ENCODE data around the gene CILP.

Gene CILP

DNA sequence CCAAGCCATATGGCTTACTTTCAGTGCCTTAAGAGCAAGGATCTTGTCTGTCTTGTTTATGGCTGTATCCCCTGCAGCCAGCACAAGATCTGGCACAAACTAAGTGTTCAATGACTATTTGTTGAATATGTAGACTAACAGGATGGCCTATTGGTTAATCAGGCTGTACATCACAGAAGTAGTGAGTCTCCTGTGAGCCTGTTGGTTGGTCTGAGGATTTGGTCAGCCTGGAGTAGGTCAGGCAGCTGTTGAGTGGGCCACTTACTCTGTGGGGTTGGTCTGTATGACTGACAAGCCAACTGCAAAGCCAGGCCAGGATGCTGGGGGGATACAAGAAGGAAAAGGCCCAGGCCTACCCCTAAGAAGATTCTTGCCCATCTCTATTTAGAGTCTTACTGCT is 33.4 kb upstream of the CILP start:
- TF ChIP-seq GATA3 (IDR thresholded peaks at IDR 0.05; ENCODE audit: low read depth, low read length) (no peak), GATA2 (IDR thresholded peaks at IDR 0.05; ENCODE audit: low read depth, low read length) (no peak)

DNA sequence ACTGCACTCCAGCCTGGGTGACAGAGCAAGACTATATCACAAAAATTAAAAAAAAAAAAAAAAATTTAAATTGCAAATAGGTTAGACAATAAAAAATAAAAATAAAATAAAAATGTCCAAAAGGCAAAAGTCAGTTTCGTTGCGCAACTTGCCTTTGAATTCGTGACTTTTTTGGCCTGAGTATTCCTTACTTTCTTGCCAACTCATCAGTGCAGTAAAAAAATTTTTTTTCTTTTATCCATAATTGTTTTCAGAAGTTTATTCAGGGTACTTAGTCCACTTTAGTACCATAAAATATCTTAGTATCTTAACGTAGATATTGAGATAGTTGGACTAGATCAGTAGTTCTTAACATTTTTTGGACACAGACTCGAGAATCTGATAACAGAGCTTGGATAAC is 22.4 kb upstream of the CILP start:
- no peak for TF ChIP-seq GATA2 (IDR thresholded peaks at IDR 0.05; ENCODE audit: low read depth, low read length)
- TF ChIP-seq GATA3 (IDR thresholded peaks at IDR 0.05; ENCODE audit: low read depth, low read length), result no peak

DNA sequence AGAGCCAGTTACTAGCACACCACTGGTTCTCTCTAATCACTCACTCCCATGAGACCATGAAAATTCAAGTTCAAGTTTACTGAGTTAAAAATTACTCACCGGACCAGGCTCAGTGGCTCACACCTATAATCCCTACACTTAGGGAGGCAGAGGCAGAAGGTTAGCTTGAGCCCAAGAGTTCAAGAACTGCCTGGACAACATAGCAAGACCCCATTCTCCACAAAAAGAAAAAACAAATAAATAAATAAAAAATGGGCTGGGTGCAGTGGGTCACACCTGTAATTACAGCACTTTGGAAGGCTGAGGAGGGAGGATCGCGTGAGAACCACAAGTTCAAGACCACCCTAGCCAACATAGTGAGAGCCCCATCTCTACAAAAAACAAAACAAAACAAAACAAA is 21.2 kb upstream of the CILP start:
- no peak for TF ChIP-seq GATA3 (IDR thresholded peaks at IDR 0.05; ENCODE audit: low read depth, low read length)
- TF ChIP-seq GATA2 (IDR thresholded peaks at IDR 0.05; ENCODE audit: low read depth, low read length), result no peak

DNA sequence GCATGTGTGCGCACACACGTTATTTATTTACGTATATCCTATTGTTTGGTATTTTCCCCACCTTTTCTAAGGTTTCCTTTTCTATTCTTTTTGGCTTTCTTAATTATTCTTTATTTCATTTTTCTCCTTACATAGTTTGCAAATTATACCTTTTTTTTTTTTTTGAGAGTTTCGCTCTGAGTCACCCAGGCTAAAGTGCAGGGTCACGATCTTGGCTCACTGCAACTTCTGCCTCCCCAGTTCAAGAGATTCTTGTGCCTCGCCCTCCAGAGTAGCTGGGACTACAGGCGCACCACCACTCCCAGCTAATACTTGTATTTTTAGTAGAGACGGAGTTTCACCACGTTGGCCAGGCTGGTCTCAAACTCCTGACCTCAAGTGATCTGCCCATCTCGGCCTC is 20.0 kb upstream of the CILP start:
- TF ChIP-seq GATA3 (IDR thresholded peaks at IDR 0.05; ENCODE audit: low read depth, low read length) (no peak), GATA2 (IDR thresholded peaks at IDR 0.05; ENCODE audit: low read depth, low read length) (no peak)

DNA sequence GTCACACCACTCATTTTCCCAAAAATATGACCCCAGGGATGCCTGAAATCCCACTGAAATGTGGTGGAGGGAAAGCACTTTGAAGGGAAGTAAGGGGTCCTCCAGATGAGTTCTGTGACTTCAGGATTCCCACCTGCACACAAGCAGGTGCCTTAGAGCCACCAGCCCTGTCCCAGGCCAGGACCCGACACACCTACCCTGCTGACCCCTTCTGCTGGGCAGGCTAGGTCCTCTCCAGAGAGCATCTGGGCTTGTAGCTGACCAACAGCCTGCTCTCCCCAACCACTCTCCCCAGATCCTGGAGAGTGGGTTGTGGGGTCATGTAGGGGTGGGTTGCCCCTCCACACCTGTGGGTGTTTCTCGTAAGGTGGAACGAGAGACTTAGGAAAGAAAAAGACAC is 14.9 kb upstream of the CILP start:
- TF ChIP-seq GATA3 (IDR thresholded peaks at IDR 0.05; ENCODE audit: low read depth, low read length) (no peak), GATA2 (IDR thresholded peaks at IDR 0.05; ENCODE audit: low read depth, low read length) (no peak)

DNA sequence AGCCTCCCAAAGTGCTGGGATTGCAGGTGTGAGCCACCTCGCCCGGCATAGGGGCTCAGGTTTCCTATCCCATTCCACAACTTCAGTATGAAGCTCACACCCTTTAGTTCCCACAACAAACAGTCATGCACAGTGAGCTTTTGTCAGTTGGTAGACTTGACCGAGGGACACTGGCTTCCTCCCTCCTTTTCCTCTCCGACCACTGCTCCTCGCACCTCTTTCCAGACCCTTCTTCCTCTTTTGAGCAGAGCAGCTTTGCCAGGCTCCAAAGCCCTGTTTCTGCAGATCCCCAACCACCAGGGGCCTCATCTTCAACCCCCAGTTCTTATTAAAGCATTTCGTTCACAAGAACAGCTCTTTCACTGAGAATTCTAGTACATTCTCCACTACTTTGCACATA is 12.7 kb upstream of the CILP start:
- no peak for TF ChIP-seq GATA2 (IDR thresholded peaks at IDR 0.05; ENCODE audit: low read depth, low read length)
- TF ChIP-seq GATA3 (IDR thresholded peaks at IDR 0.05; ENCODE audit: low read depth, low read length), result no peak

DNA sequence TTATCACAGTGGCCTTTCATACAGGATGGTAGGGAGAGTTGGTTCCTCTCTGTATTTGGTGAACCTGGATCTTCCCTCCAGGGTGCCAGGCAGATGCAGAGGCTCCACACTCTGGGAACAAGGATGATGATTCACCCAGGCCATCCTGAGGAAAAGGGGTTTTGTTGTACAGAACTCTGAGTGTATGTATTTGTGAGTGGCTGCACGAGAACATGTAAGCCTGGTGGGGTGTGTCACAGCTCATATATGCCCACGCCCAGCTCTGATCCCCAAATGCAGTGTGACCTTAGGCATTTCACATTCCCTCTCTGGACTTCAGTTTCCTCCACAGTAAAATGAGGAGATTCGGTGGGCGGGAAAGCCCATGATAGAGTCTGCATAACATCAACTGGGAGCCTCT is 11.6 kb upstream of the CILP start:
- TF ChIP-seq GATA3 (IDR thresholded peaks at IDR 0.05; ENCODE audit: low read depth, low read length), result no peak
- TF ChIP-seq GATA2 (IDR thresholded peaks at IDR 0.05; ENCODE audit: low read depth, low read length), result no peak

DNA sequence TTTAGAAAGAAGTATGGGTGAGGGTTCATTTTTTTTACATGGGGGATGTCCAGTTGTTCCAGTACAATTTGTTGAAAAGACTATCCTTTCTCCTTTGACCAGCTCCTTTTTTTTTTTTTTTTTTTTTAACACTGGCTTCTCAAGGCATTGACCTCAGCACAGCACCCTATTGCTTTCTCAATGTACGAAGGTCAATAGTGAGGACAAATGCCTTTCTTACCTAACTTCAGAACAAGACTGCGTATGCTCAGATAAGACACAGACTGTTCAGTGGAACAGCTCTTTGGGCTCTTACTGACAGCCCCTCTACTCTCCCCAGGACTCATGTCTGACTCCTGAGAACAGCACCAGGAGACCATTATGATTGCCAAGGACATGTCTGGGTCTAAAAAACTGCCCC is 10.4 kb upstream of the CILP start:
- no peak for TF ChIP-seq GATA2 (IDR thresholded peaks at IDR 0.05; ENCODE audit: low read depth, low read length)
- TF ChIP-seq GATA3 (IDR thresholded peaks at IDR 0.05; ENCODE audit: low read depth, low read length), result no peak

DNA sequence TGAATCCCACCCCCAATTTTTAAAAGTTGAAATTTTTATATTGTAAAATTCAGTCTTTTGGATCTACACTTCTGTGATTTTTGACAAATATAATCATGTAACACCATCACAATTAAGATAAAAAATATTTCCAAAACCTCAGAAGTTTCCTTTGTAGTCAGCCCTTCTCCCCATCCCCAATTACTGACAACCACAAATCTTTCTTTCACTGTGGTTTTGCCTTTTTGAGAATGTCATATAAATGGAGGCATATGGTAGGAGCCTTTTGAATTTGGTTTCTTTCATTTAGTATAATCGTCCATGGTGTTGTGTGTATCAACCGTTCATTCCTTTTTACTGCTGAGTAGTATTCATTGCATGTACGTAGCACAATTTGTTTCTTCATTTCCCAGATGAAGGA is 7.9 kb upstream of the CILP start:
- TF ChIP-seq GATA2 (IDR thresholded peaks at IDR 0.05; ENCODE audit: low read depth, low read length), result no peak

DNA sequence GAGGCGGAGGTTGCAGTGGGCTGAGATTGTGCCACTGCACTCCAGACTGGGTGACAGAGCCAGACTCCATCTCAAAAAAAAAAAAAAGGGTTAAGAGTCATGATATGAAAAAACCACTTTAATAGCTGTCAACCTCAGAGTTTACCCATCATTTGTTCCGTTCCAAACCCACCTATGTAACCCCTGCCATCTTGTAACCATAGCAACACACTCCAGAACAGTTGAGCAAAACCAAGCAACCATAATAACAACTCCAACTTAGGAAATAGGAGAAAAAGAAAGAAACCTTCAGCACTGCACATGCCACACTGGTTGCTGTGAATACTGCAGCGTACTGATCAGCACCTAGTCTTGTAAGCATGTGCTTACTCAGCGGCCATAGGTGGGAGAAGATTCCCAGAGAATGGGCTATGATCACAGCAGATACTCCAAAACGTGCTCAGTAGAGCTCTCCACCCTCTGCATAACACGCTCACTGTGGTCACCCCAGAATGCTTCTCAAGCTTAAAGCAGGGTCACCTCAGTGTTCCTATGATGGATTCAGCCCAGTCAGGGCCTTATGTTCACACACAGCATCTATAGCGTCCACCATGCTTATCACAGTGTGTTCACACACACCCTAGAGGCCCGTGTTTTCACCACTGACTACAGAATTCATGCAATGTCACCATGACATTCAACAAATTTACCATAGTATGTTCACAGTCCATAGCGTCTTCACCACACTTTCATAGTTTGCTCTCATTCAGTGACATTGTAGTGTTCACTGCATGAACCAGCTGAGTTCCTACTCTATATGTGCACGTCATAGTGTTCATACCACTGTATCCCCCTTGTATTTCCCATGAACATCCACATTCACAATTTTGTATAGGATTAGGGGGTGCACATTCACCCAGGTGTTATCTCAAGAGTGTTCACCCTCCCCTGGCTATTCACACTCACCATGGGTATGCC is 6.5 kb upstream of the CILP start:
- TF ChIP-seq GATA2 (IDR thresholded peaks at IDR 0.05; ENCODE audit: low read depth, low read length), result no peak
- no peak for TF ChIP-seq GATA3 (IDR thresholded peaks at IDR 0.05; ENCODE audit: low read depth, low read length)

DNA sequence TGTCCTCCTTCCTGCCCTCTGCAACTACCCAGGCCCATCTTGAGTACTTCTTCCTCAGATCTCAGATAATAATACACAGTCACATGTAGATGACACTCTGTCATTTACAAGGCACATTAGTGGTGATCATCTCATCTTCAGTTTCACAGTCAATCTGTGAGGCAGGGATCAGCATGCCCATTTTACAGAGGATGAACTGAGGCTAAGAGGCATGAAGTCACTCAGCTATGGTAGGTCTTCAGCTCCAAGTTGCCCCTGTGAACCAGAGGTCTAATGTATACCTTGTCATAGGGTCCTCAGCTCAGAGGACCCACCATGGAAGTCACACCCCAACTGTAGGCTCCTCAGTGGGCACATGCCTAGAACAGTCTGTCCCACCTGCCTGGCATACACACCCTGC is 4.2 kb upstream of the CILP start:
- no peak for TF ChIP-seq GATA2 (IDR thresholded peaks at IDR 0.05; ENCODE audit: low read depth, low read length)
- TF ChIP-seq GATA3 (IDR thresholded peaks at IDR 0.05; ENCODE audit: low read depth, low read length), result no peak

DNA sequence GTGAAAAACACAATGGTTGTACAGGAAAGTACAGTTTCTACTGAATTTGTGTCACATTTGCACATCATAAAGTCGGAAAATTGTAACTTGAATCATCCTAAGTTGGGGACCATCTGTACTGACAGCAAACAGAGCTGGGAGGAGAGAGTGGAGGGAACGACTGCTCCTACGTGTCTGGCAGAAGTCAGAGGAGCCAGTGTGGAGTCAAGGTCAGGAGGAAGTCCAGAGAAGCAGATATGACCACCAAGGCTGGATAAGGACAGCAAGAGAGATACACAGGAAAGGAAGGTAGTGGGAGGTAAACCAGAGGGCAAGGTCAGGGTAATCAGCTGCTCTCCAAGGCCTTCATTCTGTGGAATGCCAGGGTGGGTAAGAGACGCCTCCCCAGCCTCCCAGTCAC is 2.7 kb upstream of the CILP start:
- no peak for TF ChIP-seq GATA3 (IDR thresholded peaks at IDR 0.05; ENCODE audit: low read depth, low read length)
- no peak for TF ChIP-seq GATA2 (IDR thresholded peaks at IDR 0.05; ENCODE audit: low read depth, low read length)

DNA sequence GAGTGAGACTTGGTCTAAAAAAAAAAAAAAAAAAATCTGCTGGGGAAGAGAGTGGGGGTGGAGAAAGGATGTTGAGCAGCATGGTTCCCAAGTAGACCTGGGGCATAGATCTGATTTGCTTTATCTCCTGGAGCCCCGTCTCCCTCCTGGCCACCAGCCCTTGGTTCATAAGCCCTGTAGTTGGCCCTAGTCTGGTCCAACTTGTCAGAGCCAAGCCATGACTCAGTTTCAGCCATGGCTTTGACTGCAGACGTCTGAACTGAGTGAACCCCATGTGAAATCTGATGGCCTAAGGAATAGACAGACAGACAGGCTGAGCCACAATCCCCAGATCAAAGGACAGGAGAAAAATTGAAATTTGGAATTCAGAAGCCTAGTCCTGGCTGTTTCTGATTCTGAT is 2.0 kb upstream of the CILP start:
- TF ChIP-seq GATA2 (IDR thresholded peaks at IDR 0.05; ENCODE audit: low read depth, low read length), result no peak
- TF ChIP-seq GATA3 (IDR thresholded peaks at IDR 0.05; ENCODE audit: low read depth, low read length), result no peak

DNA sequence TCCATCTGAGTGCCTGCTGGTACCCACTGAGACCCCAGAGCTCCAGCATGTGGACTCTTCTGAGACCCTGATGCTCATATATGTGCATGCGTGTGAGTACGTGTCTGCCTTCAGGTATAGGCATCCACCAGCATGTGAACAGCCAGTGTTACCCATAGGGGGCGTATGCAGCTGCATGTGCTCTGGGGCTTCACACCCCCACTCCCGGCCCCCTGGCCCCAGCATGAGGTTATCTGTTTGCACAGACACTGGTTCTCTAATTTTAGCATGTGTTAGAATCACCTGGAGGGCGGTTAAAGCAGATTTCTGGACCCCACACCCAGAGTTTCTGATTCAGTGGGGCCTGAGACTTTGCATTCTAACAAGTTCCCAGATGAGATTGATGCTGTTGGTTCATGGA is 824 bp upstream of the CILP start:
- no peak for TF ChIP-seq GATA2 (IDR thresholded peaks at IDR 0.05; ENCODE audit: low read depth, low read length)
- no peak for TF ChIP-seq GATA3 (IDR thresholded peaks at IDR 0.05; ENCODE audit: low read depth, low read length)

DNA sequence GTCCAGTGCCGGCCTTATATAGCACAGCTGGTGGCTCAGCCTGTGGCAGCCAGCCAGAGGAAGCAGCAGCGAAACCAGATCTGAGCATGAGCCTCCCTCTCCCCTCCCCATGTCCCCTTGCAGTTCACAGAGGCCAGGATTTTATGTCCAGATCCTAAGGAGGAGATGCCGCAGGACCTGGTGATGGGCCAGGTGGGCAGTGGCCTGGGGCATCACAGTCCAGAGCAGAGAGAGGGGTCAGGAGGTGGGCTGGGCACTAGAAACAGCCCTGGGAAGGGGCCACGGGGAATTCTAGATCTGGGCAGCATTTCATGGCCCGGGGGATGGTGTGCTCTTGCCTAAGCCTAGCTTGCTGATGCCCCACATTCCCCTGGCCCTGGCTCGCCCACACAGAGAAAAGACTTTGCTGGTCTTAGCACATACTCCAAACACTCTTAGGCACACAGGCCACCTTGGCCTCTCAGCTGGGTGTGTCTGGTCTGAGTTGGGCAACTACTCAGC is 259 bp upstream of the CILP start:
- TF ChIP-seq GATA2 (IDR thresholded peaks at IDR 0.05; ENCODE audit: low read depth, low read length) (no peak), GATA3 (IDR thresholded peaks at IDR 0.05; ENCODE audit: low read depth, low read length) (no peak)
